HuH-7.5 (cell line): ENCODE results near the gene CLP1.
"Not testable (repeated sequence)": the region's sequence is repeated elsewhere in the genome, so short reads cannot be mapped to it uniquely, and the experiment has no call there.

Experiments used
- DNase-seq: peaks from one replicate; pipeline ENCODE4 v3.0.0; 2011; ENCODE audit warnings: low spot score

Gene CLP1

GRCh38 chr11:57667117-57667735 lies 9.7 kb downstream of the CLP1 start:
- DNase-seq: peak; percentile 99

DNA sequence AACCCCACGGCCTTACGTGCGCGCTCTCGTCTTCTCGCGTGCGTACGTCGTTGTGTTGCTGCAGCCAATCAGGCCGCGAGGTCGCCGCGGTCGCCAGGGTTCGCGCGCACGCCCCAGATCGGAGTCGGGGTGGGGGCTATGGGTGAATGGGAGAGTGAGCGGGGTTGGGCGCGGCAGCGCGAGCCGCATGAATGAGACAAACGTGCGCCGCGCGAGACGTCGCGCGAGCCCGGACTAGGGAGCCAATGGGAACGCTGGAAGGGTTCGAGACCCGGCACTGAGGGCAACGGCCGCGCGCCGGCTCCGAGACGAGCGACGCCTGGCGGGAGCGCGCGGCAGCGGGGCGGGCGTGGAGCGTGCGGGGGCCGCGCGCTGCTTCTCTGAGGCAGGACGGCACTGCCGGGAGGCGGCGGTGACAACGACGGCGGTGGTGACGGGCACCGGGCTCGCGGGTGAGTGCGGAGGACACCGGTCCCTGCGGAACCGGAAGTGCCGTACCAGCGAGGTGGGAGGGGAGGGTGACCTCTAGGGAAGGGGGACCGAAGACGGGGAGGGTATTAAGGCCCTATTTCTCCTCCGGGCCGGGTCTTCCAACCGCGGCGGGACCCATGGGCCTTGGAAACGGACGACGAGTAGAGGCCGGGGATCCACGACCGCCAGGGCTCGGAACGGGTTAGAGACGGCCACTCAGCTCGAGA lies 10.3 kb downstream of the CLP1 start, which contains the start of gene ZDHHC5:
Gene ZDHHC5, plus strand, starts transcription at position 379 of the 698 bp plus-strand sequence. CDS start 4,977 bp downstream, outside the sequence.
- peak; percentile 100 for DNase-seq

DNA sequence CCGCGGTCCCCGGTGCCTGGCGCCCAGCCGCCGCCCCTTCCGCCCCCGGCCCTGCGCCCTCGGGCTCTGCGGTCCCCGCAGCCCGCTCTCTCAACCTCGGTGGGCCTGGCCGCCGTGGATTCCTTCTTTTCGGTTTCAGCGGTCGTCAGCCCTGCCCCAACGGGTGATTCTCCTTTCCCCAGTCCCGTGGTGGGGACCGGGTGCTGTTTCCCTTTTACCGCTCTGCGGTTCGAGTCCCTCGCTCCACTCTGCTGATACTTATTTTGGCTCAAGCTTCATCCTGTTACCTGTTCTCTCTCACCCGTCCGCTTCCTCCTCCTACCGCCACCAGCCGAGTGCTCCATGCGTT lies 10.8 kb downstream of the CLP1 start:
- DNase-seq: peak; percentile 72

- DNase-seq: no peak
These were observed 16.7 kb downstream of the CLP1 start for GRCh38 chr11:57674251-57674650.

- no peak for DNase-seq
These were observed 17.8 kb downstream of the CLP1 start for GRCh38 chr11:57675176-57675941.

- DNase-seq: no peak
These were observed 21.8 kb downstream of the CLP1 start for GRCh38 chr11:57679396-57679795.

GRCh38 chr11:57680552-57680874 lies 23.0 kb downstream of the CLP1 start:
- DNase-seq: no peak

- no peak for DNase-seq
These were observed 23.6 kb downstream of the CLP1 start for GRCh38 chr11:57681168-57681567.

DNA sequence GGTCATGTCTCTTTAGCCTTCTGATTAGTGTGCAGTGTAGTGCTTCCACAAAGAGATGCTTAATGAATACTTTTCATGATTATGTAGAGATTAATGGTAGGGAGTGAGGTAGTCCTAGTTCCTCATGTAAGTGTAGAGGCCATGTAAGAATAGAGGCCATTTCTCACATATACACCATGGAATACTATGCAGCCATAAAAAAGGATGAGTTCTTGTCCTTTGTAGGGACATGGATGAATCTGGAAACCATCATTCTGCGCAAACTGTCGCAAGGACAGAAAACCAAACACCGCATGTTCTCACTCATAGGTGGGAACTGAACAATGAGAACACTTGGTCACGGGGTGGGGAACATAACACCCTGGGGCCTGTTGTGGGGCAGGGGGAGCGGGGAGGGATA lies 32.9 kb downstream of the CLP1 start:
- not testable (repeated sequence) for DNase-seq

DNA sequence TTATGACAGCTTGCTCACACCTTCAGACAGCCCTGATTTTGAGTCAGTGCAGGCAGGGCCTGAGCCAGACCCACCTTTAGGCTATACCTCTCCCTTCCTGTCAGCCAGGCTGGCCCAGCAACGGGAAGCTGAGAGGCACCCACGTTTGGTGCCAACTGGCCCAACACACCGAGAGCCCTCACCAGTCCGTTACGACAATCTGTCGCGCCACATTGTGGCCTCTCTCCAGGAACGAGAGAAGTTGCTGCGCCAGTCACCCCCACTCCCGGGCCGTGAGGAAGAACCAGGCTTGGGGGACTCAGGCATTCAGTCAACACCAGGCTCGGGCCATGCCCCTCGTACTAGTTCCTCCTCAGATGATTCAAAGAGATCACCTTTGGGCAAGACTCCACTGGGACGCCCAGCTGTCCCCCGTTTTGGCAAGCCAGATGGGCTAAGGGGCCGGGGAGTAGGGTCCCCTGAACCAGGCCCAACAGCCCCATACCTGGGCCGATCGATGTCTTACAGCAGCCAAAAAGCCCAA lies 41.3 kb downstream of the CLP1 start:
- no peak for DNase-seq

DNA sequence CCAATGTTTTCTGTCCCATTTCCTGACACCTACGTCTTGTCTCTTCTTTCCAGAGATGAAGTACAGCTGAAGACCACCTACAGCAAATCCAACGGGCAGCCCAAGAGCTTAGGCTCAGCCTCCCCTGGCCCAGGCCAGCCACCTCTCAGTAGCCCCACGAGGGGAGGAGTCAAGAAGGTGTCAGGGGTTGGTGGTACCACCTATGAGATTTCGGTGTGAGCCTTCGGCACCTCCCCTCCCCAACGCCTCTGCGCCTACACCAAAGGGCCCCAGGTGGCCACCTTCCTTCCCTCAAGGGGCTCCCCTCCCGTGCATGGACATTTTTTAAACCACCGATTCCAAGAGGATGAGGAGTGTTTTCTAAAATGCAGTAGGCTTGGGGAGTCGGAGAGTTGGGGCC lies 42.3 kb downstream of the CLP1 start:
- no peak for DNase-seq

GRCh38 chr11:57700425-57700824 lies 42.9 kb downstream of the CLP1 start:
- DNase-seq: no peak

- no peak for DNase-seq
These were observed 45.8 kb downstream of the CLP1 start for GRCh38 chr11:57703341-57703740.

GRCh38 chr11:57704932-57705331 lies 47.4 kb downstream of the CLP1 start:
- DNase-seq: no peak

GRCh38 chr11:57705432-57705831 lies 47.9 kb downstream of the CLP1 start:
- not testable (repeated sequence) for DNase-seq

GRCh38 chr11:57709802-57710367 lies 52.3 kb downstream of the CLP1 start:
- no peak for DNase-seq
